Measurements from ENCODE around the gene LIME1.

Gene LIME1

DNA sequence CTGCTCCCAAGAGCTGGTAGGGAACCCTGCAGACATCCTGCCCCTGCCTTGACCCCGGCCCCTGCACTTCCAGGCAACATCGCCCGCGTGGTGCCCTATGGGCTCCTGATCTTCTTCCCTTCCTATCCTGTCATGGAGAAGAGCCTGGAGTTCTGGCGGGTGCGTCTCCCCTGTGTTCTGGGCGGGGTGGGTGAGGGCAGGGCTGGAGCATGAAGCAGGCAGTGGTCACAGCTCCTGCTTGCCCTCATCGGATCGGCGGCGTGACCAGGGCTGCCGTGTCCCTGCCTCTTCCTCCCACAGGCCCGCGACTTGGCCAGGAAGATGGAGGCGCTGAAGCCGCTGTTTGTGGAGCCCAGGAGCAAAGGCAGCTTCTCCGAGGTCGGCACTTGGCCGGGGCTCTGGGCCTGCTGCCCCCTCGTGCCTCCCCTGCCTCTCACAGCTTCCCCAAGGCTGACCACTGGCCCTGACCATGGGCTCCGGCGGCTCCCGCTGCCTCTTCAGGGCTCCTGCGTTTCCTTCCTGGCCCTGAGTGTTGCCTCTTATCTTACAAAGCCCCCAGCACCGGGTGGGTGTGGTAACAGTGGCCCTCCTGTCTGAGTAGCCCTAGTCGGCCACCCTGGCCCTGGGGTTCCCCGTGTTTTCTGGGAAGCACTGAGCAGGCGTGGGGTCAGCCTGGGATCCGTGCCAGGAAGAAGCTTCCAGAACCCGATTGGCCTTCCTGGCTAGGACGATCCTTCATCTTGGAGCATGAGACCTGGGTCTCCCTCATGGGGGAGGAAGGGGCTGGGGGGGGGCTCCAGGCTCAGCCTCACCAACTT, 48.0 kb upstream of the LIME1 start:
- Histone ChIP-seq H3K4me2 (ENCODE audit: low read length) (no peak overlapping the region), H3K4me1 (ENCODE audit: control insufficient read depth, low read length) (no peaks in the 10 kb centered on the region), H3K27ac (ENCODE audit: low read depth, low read length) (no peak overlapping the region), H3K9me3 (ENCODE audit: control insufficient read depth, insufficient read depth, low read length) (no peaks in the 10 kb centered on the region), H4K20me1 (ENCODE audit: control insufficient read depth, insufficient read depth, low read depth, low read length) (no peaks in the 10 kb centered on the region), H3K79me2 (ENCODE audit: control insufficient read depth, low read length) (no peaks in the 10 kb centered on the region), H3F3A (ENCODE audit: control insufficient read depth, insufficient read depth) (no peaks in the 10 kb centered on the region), H3K27me3 (ENCODE audit: control insufficient read depth, low read length) (no peaks in the 10 kb centered on the region), H3K9me2 (replicated peaks; ENCODE audit: control insufficient read depth, low read length) (no peaks in the 10 kb centered on the region), H3K36me3 (ENCODE audit: control insufficient read depth, low read length) (peaks cover 4% of the 10 kb centered on the region; the same call in 1 of the 2 replicates), H3K4me3 (ENCODE audit: low read length) (no peak overlapping the region)
- TF ChIP-seq EZH2phosphoT487 (IDR thresholded peaks at IDR 0.05; ENCODE audit: borderline replicate concordance, low read length) = no peak
- no peak for TF ChIP-seq CTCF (IDR thresholded peaks at IDR 0.05; ENCODE audit: low read depth, low read length, poor library complexity, severe bottlenecking)

DNA sequence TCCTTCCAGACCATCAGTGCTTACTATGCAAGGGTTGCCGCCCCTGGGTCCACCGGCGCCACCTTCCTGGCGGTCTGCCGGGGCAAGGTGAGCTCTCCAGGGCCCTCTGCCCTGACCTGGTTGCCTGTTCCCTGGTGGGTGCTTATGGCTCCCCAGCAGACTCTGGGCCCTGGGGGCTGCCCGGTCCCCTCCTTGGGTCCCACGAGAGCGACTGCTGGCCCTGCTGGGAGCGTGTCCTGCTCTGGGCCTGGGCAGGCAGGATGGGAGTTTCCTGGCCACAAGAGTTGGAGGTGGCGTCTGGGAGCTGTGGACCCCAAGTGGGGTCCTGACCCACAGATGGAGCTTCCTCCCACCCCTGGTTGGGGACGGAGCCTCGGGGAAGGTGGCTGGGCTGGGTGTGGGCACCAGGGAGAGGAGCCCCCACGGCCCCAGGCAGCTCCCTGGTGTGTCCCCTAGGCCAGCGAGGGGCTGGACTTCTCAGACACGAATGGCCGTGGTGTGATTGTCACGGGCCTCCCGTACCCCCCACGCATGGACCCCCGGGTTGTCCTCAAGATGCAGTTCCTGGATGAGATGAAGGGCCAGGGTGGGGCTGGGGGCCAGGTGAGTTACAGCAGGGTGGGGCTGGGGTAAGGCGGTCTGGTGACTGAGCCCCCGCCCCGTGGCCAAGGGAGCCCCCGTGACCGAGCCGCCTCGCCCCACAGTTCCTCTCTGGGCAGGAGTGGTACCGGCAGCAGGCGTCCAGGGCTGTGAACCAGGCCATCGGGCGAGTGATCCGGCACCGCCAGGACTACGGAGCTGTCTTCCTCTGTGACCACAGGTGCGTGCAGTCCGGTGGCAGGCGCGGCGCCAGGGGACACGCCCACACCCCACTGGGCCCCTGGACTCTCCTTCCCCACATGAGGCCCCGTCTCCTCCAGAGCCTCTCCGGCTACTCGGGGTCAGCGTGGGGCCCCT, 47.1 kb upstream of the LIME1 start:
- H4K20me1 ChIP-seq (ENCODE audit: control insufficient read depth, insufficient read depth, low read depth, low read length) = no peaks in the 10 kb centered on the region
- no peaks in the 10 kb centered on the region for H3K4me1 ChIP-seq (ENCODE audit: control insufficient read depth, low read length)
- H3K36me3 ChIP-seq (ENCODE audit: control insufficient read depth, low read length) = peaks cover 10% of the 10 kb centered on the region
- H3F3A ChIP-seq (ENCODE audit: control insufficient read depth, insufficient read depth) = no peaks in the 10 kb centered on the region
- H3K27ac ChIP-seq (ENCODE audit: low read depth, low read length) = no peak overlapping the region
- no peaks in the 10 kb centered on the region for H3K27me3 ChIP-seq (ENCODE audit: control insufficient read depth, low read length)
- H3K9me2 ChIP-seq (replicated peaks; ENCODE audit: control insufficient read depth, low read length) = no peaks in the 10 kb centered on the region
- H3K4me3 ChIP-seq (ENCODE audit: low read length) = no peak overlapping the region
- no peak for TF ChIP-seq CTCF (IDR thresholded peaks at IDR 0.05; ENCODE audit: low read depth, low read length, poor library complexity, severe bottlenecking)
- TF ChIP-seq EZH2phosphoT487 (IDR thresholded peaks at IDR 0.05; ENCODE audit: borderline replicate concordance, low read length) = no peak
- H3K79me2 ChIP-seq (ENCODE audit: control insufficient read depth, low read length) = no peaks in the 10 kb centered on the region
- H3K4me2 ChIP-seq (ENCODE audit: low read length) = no peak overlapping the region
- no peaks in the 10 kb centered on the region for H3K9me3 ChIP-seq (ENCODE audit: control insufficient read depth, insufficient read depth, low read length)

GRCh38 chr20:63690003-63690897, 46.2 kb upstream of the LIME1 start:
- Histone ChIP-seq H3K79me2 (ENCODE audit: control insufficient read depth, low read length) (no peaks in the 10 kb centered on the region), H3K4me2 (ENCODE audit: low read length) (no peak overlapping the region)

More at GRCh38 chr20:63690003-63690897, 46.2 kb upstream of the LIME1 start:
- H3K9me2 ChIP-seq (replicated peaks; ENCODE audit: control insufficient read depth, low read length) = no peaks in the 10 kb centered on the region
- no peak overlapping the region for H3K27ac ChIP-seq (ENCODE audit: low read depth, low read length)
- no peaks in the 10 kb centered on the region for H3F3A ChIP-seq (ENCODE audit: control insufficient read depth, insufficient read depth)
- H3K4me3 ChIP-seq (ENCODE audit: low read length) = no peak overlapping the region
- peaks cover 12% of the 10 kb centered on the region for H3K36me3 ChIP-seq (ENCODE audit: control insufficient read depth, low read length)
- TF ChIP-seq EZH2phosphoT487 (IDR thresholded peaks at IDR 0.05; ENCODE audit: borderline replicate concordance, low read length) (no peak), CTCF (IDR thresholded peaks at IDR 0.05; ENCODE audit: low read depth, low read length, poor library complexity, severe bottlenecking) (no peak)
- H4K20me1 ChIP-seq (ENCODE audit: control insufficient read depth, insufficient read depth, low read depth, low read length) = no peaks in the 10 kb centered on the region
- H3K27me3 ChIP-seq (ENCODE audit: control insufficient read depth, low read length) = no peaks in the 10 kb centered on the region
- H3K4me1 ChIP-seq (ENCODE audit: control insufficient read depth, low read length) = no peaks in the 10 kb centered on the region
- no peaks in the 10 kb centered on the region for H3K9me3 ChIP-seq (ENCODE audit: control insufficient read depth, insufficient read depth, low read length)
